Pons (tissue), 1 donor: ENCODE results near the gene ABHD6.
A peak's percentile ranks its signal among the peaks of the same experiment; 100 is the strongest.
"Not testable (repeated sequence)": the region's sequence is repeated elsewhere in the genome, so short reads cannot be mapped to it uniquely, and the experiment has no call there.

Source experiments
- DNase-seq: peaks from one replicate; pipeline ENCODE4 v3.0.0-alpha.2; 2016; ENCODE audit warnings: low spot score

The ABHD6 gene, protein sequence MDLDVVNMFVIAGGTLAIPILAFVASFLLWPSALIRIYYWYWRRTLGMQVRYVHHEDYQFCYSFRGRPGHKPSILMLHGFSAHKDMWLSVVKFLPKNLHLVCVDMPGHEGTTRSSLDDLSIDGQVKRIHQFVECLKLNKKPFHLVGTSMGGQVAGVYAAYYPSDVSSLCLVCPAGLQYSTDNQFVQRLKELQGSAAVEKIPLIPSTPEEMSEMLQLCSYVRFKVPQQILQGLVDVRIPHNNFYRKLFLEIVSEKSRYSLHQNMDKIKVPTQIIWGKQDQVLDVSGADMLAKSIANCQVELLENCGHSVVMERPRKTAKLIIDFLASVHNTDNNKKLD

DNA sequence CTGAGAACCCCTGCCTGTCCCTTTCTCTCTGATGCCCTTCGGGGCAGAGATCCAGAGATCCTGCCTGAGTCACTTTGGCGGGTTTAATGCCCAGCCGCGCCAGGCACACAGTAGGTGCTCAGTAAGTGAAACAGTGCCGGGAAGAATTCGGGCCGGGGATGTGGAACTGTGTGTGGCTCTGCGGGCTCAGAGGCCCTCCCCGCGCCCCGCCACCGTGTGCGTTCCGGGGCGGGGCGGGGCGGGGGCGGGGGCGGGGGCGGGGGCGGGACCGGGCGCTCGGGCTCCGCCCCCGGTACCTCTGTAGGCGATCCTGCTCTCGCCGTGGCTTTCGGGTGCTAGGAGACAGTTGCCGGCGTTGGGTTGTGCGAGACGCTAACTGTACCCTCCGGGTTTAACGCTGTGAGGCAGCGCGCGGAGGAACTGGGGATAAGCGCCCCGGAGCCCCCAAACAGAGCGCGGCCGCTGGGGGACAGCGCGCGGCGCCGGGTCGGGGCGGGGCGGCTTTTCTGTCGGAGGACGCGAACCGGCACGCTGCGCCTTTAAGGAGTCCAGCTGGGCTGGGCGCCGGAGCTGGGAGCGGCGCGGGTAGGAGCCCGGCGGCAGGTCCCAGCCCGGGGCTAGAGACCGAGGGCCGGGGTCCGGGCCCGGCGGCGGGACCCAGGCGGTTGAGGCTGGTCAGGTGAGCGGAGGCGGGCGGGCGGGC is at the start of gene ABHD6:
Gene ABHD6, plus strand, starts transcription at position 555 of the 703 bp plus-strand sequence. CDS start 18,795 bp downstream, outside the sequence.
- peak; percentile 66 for DNase-seq

DNA sequence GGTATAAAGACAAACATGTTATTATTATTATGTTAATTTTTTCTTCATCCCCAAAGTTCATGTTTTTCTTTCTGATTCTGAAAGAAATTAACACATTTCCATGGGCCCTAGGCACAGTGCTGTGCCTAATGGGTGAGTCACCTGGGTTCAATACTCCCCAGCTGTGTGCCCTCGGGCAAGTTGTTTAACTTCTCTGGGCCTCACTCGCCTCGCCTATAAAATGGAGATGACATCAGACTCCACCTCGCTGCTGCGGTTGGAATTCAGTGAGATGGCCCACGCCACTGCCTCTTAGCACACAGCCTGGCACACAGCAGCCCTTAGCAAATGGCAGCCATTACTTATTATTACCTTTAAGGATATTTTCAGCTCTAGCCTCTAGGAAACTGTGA is 49.4 kb upstream of the ABHD6 start:
- DNase-seq: no peak

DNA sequence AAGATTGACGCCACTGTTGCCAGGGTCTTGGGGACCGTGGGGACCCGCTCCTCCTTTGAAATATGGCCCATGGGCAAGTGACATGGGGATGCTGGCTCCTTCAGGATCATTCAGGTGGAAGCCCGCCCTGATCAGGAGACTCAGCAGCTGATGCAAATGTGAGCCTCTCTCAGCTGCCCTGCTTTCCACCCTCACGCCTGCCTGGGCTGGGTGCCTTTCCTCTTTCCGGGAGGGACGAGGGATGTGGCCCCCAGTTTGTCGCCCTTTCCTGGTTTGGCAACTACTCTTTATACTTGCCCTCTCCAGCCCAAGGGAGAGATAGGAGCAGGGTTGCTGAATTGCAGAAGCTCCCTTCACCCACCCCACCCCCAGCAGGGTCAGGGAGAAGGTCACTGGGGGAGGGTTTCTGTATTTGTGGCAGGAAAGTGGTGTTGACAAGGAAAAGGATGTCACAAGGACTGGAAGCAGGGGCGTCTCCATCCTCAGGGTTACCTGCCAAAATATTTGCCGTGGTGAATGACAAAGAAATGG is 48.6 kb upstream of the ABHD6 start:
- DNase-seq: no peak

DNA sequence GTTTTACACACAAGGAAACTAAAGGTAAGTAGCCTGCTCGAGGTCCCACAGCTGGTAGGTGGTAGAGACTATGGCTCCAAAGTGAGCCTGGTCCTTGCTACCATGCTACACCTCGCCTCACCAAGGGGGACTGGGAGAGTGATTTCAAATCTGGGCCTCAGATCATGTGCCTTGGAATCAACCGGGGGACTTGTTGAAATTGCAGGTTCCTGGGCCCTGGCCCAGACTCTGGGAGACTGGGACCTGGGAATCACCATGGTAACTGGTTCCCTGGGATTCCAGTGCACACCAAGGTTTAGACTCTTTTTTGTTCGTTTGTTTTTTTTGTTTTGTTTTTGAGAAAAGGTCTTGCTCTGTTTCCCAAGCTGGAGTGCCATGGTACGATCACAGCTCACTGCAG is 47.9 kb upstream of the ABHD6 start:
- no peak for DNase-seq

DNA sequence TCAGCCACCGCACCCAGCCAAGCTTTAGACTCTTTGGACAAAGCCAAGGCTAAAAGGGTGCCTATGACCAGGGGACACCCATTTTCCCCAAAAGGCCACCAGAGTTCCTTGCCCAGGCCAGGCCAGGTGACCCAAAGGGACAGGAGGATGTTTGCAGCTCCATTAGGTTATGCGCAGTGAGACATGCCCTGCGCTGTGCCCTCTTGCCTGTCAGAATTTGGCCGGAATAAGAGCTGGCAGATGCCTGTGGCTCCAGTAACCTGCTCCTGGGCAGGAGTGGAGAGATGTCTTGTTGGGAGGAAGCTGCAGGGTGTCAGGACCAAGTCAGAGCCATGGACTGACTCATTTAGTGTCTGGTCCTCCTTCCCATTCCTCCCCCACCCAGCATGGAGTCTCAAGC is 47.3 kb upstream of the ABHD6 start:
- DNase-seq: no peak

DNA sequence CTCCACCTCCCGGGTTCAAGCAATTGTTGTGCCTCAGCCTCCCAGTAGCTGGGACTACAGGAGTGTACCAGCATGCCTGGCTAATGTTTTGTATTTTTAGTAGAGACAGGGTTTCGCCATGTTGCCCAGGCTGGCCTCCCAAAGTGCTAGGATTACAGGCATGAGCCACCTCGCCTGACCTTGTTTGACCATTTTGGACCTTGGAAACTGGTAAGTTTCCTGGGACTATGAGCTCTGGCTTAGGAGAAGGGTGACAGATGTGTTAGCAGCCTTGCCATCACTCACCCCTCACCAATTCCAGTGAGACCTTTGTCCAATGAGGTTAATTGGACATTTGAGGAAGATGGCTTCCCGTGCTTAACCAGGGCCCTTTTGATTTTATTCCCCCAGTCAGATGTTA is 46.7 kb upstream of the ABHD6 start:
- DNase-seq: no peak

DNA sequence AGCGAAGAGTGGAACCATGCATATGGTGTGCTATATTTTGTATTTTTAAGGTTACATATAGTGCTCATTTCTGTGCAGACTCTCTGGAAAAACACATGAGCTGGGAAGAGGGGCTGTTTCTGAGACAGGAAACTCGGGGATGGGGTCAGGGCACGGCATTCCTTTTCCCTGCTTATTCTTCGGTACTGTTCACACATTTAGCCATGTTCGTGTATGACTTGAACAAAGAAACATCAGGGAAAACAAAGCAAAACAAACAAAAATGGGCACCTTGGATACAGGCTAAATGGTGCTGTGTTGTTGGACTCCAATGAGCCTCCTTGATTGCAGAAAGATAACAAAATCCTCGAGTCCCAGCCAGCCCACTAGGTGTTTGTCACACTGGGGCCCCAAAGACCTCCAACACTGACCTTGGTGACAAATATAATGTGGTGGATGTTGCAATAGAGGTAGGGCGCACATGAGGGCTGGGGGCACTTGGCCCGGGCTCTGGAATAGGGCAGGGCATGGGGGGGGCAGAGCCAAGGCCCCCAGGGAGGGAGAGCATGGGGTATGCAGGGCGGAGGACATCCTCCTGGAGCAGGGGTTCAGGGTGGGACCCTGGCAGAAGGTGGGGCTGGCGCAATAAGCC is 46.1 kb upstream of the ABHD6 start:
- DNase-seq: no peak

DNA sequence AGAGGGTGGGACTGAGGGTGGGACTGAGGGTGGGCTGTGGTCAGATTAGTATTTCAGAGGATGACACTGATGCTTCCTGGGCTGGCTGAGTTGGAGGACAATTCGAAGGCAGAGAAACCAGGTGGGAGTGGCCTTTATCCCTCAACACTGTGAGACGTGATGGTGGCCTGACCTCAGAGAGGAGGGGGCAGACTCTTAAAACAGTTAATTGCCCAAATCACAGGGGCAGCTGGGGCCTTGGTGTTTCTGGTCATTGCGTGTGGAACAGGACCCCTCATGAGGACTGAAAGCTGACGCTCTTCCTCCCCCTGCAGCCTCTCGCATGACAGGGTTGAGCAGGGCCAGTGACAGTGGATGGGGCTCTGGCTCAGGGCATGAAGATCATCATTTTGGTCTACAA is 45.5 kb upstream of the ABHD6 start:
- DNase-seq: no peak

DNA sequence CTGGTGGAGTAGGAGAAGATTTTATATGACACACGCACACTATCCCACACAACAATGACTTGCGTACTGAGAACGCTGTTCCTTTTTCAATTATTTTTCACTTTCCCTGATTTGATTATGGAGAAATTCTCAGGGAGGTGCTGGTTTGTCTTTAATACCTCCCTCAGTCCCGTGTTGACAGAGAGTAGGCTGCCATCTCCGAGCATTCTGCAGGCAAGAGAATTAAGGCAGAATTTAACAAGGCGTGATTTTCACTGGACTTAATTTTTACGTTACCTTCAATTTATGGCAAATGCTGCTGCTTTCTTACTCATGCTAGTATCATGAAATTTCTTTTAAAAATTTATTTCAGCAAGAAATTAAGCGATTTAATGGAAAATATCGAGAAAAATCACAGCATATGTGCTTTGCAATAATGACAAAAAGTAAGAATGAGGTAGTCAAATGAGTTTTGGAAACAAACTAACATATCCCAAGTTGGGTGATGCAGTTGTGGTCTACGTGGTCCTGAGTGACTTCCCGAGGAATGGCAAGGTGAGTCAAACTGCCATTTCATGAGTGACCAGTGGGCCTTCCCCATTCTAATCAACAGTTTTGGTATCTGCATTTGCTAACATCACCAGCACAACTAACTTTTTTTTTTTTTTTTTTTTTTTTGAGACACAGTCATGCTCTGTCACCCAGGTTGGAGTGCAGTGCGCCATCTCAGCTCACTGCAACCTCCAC is 43.7 kb upstream of the ABHD6 start:
- no peak for DNase-seq

DNA sequence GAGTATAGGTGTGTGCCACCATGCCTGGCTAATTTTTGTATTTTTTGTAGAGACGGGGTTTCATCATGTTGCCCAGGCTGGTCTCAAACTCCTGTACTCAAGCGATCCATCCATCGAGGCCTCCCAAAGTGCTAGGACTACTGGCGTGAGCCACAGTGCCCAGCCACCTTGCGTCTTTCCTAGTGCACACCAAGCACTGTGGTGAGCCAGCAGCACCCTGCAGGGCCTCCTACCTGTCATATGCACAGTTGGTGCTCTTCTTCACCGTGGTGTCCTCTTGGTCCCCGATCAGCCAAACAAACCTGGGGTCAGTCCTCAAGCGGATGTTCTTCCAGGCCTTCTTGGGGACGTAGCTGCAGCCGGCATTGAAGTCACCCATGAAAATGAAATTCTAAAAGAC is 40.0 kb upstream of the ABHD6 start:
- DNase-seq: no peak

DNA sequence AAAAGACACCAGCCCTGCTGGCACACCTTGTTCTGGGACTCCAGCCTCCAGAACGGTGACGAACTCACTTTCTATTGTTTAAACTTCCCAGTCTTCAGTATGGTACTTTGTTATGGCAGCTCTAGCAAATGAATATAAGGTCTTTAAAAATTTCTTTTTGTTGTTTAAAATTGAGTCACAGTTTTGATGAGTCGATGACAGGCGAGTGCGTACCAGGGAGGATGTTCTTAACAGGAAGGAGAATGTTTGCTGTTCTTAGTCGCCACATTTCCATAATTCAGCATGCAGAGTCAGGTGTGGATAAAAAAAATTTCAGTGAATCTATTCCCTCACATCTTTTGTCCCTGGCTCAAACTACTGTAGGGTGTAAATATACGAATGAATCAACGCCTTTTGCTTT is 39.2 kb upstream of the ABHD6 start:
- DNase-seq: no peak

DNA sequence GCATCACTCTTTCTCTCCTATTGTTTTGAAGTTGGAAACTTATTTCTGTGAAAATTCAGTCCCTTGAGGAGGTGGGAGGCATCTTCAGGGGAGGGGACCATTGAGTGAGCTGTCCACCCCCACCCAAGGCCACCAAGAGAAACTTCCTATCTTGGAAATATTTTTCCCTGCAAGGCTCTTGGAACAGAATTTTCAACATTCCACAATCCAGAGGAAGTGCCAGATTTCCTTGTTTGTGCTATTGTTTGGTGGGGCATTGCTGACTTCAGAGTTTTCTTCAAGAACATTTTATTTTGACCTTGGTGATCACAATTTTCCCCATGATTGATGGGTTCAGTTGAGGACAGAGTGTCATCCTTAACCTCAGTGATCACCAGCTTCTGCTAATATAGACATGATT is 38.8 kb upstream of the ABHD6 start:
- DNase-seq: no peak

DNA sequence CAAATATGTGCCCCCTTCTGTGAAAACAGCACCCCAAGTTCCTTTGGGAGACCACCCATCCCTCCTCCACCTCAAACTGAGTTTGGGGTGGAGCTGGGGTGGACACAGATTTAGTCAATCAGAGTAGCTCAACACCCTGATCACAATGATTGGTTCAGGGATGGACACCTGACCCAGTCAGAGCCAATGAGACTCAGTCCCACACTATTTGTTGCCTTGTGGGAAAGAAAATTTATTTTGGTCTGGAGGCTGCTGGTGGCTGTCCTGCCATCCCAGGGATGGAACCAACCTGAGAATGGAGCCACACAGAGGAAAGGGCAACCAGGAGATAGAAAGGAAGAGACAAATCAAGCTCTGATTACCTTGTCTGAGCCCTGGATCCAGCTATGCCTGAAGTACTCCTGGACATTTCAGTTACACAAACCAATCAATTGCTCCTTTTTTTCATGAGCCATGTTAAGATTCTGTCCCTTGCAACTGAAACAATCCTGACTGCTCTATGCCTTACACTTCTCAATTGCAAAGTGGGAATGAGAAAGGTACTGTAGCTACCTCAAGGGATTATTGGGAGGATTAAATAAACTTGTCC is 37.4 kb upstream of the ABHD6 start:
- no peak for DNase-seq

DNA sequence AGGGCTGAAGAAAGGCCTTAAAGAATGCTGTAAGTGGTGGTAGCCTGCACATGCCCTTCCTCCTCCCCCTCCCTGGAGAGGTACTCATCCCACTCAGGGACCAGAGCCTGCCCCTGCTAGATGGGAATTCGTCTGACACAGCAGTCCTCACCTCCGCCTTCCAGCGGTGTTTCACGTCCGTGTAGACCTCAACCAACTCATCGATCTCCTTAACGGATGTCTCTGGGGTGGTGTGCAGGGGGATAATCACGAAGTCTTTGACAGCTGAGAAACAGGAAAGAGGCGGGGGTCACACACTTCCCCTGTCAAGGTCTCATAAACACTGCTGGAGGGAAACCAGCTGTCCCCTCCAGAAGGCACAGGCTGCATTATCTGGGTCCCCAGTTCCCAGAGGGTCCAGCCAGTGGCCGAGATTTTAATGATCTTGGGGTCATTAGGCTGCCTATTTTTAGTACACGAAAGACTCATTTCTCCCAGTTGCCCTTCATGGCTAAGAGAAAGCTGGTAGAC is 36.7 kb upstream of the ABHD6 start:
- DNase-seq: no peak

DNA sequence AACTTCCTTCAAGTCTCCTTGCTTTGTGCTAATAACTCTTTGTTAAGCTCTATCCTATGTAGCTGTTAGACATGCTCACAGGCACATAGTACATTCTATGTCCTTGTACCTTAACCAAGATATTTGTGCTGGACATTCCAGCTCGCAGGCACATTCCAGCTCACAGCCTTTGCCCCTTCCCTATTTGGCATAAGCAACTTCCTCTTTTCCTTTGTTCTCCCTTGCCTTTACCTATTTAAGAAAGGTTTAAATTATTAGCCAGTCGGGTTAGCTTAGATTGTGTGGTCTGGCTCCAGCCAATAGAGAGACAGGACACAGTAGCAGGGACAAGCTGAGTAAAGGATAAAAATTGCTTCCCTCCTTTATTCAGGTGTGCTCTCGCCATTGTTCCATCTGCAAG is 36.1 kb upstream of the ABHD6 start:
- not testable (repeated sequence) for DNase-seq

DNA sequence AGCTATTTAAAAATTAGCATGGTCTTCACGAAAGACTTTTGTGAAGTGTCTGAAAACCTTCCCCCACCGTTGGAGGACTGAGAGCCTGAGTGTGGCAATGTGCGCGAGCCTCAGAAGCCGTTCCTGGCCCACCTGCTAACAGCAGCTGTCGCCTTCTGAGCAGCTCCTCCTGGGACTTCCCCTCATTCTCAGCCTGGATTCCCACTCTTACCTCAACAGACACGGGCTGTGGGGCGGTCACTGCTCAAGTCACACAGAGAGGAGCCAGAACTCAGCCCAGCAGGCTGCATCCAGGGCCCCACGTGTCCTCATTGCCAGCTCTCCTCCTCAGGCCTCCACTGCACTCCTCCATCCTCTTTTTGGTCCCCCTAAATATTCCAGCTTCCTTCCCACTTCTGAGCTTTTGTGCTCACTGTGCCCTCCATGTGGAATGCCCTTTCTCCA is 34.7 kb upstream of the ABHD6 start:
- DNase-seq: no peak

DNA sequence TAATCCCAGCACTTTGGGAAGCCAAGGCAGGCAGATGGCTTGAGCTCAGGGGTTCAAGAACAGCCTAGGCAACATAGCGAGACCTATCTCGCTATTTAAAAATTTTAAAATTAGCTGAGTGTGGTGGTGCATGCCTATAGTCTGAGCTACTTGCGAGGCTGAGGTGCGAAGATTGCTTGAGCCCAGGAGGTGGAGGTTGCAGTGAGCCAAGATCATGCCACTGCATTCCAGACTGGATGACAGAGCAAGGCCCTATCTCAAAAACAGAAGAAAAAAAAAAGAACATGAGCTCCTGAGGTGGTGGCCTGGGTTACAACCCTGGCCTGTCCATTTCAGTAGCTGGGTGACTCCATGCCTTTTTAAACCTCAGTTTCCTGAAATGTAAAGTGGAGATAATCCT is 34.1 kb upstream of the ABHD6 start:
- no peak for DNase-seq

DNA sequence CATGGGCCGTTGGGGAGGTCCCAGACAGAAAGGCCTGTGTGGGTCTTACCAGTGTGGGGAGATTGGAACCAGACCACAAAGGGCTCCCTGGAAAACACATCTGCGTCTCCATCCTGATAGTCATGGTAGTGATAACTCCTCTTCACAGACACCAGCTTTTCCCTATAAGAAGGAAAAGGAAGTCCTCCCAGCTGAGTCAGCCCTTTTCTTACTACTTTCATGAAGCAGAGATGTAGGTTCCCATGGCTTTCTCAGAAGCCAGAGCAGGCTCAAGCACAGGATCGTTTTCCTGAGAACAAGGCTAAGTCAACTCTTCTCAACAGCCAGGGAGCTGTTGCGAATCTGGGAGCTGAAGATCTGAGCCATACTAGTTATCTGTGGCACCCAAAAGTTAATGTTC is 32.9 kb upstream of the ABHD6 start:
- peak; percentile 25 for DNase-seq

DNA sequence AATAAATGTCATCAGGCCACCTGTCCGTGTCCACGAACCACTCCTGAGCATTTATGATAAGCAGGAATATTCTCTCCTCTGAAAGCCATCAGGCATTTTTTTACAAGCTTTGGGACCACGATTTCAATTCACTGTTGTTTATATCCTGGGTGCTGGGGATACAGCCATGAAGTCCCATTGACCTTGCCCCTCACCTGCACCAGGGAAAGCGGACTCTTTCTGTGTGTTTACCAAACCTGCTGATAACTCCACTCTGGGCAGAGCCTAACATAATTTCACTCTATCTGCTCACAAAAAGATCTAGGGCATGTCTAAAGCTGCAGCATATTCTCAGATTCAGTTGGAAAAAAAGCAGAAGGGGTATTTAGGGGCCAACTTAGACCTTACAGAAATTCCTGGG is 31.6 kb upstream of the ABHD6 start:
- DNase-seq: no peak

DNA sequence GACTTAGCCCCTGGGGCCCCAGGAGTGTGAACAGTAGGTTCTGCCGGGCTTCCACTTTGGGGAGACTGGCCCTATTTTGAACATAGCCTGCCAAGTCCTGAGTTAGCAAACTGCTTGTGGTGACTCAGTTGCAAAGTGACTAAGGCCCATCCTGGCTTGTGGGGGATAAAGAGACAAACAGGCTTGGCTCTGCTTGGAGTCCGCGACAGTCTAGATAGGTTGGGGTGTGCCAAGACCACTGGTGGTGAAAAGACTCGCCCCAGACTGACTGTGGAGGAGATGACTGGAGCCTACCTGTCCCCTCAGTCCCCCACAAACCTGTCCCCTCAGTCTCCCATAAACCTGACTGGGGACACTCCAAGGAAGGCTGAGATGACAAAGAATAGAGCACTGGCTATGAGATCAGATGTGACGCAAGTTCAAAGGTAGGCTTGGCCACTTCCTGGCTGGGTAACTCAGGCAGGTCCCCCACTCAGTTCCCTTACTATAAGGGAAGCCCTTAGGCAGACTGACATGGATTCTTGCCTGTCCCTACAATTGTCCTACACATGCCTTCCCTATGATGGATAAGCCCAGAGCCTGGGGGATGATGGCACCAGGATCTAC is 31.1 kb upstream of the ABHD6 start:
- no peak for DNase-seq

DNA sequence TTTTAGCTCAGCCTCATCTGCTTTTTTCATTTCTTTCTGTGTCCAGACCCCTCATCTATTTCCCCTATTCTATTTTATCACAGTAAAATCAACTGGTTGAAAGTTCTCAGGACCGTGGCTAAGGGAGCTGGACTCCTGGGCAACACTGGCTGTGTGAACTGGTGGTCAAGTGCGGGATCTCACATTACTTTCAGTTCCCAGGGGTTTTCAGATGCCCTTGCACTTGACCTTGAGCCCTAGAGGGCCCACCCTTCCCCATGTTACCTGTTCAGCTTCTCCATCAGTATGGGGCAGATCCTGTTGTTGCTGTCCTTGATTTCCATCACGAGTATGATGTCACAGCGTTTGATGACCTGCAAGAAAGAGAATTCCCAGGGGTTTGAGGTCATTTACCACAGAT is 29.6 kb upstream of the ABHD6 start:
- no peak for DNase-seq
